Measurements from ENCODE around the gene TINCR.

The TINCR gene

DNA sequence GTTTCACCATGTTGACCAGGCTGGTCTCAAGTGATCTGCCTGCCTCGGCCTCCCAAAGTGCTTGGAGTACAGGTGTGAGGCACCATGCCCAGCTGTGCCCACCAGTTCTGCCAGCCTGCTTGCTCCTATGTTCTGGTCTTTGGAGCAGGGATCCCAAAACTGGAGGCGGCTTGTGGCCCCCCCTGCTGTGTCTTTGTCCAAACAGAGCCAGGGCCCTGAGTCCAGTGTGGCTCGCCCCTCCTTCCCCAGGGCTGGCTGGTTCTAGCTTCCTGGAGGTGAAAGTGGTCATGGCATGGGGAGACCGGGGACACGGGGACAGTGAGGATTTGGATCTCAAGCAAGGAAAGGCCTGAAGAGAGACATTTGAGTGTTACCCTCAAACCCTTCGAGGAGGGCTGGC is 11.5 kb upstream of the TINCR start:
- POLR2A ChIA-PET: interaction anchor here (1.0 kb wide), 1 partner anchor 36 kb away, joined by 3 read pairs; no protein-coding TSS in a partner anchor
- TF ChIP-seq SUZ12 (IDR thresholded peaks at IDR 0.05): no peak
- TF ChIP-seq HDGF (IDR thresholded peaks at IDR 0.05; ENCODE audit: borderline replicate concordance): no peak
- no peak for TF ChIP-seq NFRKB (IDR thresholded peaks at IDR 0.05)
- TF ChIP-seq BHLHE40 (IDR thresholded peaks at IDR 0.05; ENCODE audit: borderline replicate concordance): no peak
- no peak for TF ChIP-seq ELF4 (IDR thresholded peaks at IDR 0.05)
- CTCF ChIA-PET: interaction anchor here (2.8 kb wide), 1 partner anchor 32 kb away, joined by 10 read pairs; no protein-coding TSS in a partner anchor
- no peak for DNase-seq (ENCODE audit: extremely low spot score)

DNA sequence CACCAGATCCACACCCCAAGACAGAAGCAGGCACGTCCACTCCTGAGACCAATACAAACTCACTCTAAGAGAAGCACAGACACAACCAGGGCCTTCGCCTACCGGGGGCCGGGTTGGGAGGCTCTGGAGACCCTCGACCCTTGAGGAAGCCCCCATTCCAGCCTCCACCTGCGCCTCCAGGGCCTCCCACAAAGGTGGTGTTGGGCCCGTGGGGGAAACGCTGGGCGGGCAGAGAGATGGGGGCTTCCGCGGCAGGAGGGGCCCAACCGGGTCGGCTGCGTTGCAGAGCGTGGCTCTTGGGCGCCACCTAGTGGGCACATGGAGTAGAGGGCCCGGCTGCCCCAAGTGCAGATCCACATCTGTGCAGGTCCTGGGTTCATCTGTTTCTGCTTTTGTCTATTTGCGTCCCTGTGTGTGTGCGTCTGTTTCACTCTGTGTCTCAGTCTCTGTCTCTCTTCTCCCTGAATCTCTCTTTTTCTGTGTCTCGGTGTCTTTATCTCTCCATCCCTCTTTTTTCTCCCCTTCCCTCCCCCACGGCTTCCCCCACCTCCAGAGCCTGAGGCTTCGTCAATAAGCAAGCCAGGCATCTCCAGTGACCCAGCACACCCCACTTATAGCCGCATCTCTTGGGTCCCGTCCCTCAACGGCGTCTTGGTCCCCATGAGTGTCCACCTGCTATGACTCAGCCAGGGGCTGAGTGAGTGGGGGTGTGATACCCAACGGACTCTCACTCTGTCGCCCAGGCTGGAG is 10.5 kb upstream of the TINCR start:
- ChIA-PET POLR2A (no interaction called here), CTCF (interaction anchor here (0.6 to 2.8 kb wide), 2 partner anchors 31 to 1036 kb away, joined by 4 to 10 read pairs; no protein-coding TSS in a partner anchor)
- TF ChIP-seq ELF4 (IDR thresholded peaks at IDR 0.05) (no peak), FOXM1 (IDR thresholded peaks at IDR 0.05; ENCODE audit: borderline replicate concordance) (peak; percentile 68; the same call in 1 of the 2 replicates)
- TF ChIP-seq, protein P1, sequence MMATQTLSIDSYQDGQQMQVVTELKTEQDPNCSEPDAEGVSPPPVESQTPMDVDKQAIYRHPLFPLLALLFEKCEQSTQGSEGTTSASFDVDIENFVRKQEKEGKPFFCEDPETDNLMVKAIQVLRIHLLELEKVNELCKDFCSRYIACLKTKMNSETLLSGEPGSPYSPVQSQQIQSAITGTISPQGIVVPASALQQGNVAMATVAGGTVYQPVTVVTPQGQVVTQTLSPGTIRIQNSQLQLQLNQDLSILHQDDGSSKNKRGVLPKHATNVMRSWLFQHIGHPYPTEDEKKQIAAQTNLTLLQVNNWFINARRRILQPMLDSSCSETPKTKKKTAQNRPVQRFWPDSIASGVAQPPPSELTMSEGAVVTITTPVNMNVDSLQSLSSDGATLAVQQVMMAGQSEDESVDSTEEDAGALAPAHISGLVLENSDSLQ (IDR thresholded peaks at IDR 0.05): no peak
- peak; percentile 90 for DNase-seq (ENCODE audit: extremely low spot score)

DNA sequence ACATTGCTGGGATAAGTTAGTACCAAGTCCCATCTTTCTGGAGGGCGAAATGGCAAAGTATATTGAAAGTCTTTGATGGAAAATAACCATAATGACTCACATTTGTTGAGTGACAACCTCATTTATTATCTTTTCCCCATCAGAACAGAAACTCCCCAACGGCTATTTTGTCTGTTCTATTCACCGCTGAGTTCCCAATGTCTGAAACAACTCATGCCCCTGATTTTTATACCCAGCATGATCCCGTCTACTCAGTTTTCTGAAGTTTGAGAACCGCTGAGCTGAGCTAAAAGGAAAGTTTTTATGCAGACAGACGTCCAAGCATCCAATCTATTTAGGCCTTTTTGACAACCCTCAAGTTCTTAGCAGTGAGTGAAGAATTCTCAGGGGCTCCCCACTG is 7.8 kb upstream of the TINCR start:
- no peak for DNase-seq (ENCODE audit: extremely low spot score)
- POLR2A ChIA-PET: no interaction called here
- CTCF ChIA-PET: no interaction called here
- TF ChIP-seq FOXK2 (IDR thresholded peaks at IDR 0.05) (no peak), FOXA1 (IDR thresholded peaks at IDR 0.05) (no peak), BHLHE40 (IDR thresholded peaks at IDR 0.05; ENCODE audit: borderline replicate concordance) (no peak), ELF4 (IDR thresholded peaks at IDR 0.05) (no peak), FOXM1 (IDR thresholded peaks at IDR 0.05; ENCODE audit: borderline replicate concordance) (no peak)

DNA sequence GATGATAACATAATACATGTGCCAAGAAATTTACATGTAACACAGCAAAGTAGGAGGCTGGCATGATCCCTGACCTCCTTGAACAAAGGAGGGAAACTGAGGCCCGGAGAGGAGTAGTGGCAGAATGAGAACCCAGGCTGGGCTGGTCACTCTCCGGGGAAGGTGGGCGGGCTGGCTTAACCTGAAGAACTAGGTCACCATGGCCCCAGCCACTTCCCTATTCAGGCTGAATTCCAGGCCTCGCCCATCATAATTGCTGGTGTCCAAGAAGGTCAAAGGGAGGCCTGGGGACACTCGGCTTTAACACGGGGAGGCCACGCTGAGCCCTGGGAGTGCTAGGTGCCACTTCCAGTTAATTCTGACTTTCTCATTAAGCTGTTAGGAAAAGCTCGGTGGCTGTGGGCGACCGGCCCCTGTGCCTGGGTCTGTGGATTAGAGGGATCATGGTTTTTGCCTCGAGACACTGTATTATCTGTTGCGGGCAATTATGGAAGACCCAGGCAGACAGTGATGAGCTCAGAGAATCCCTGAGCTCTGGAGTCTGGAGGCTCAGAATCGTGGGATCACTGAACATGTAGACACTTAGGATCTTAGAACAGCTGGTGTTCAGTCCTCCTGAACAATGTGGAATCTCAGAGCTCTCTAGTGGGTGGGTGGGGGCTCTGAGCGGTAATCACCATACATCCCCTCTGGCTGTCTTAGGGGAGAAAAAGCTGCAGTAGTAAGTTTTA is 5.0 kb upstream of the TINCR start:
- ChIA-PET CTCF (interaction anchor here (0.5 to 1.6 kb wide), 3 partner anchors 9 to 261 kb away, joined by 3 to 5 read pairs (median 3); no protein-coding TSS in a partner anchor), POLR2A (no interaction called here)
- TF ChIP-seq LEF1 (IDR thresholded peaks at IDR 0.05; ENCODE audit: borderline replicate concordance) (no peak), FOXM1 (IDR thresholded peaks at IDR 0.05; ENCODE audit: borderline replicate concordance) (no peak), ZNF384 (IDR thresholded peaks at IDR 0.05) (no peak), BHLHE40 (IDR thresholded peaks at IDR 0.05; ENCODE audit: borderline replicate concordance) (no peak)
- DNase-seq (ENCODE audit: extremely low spot score): no peak

DNA sequence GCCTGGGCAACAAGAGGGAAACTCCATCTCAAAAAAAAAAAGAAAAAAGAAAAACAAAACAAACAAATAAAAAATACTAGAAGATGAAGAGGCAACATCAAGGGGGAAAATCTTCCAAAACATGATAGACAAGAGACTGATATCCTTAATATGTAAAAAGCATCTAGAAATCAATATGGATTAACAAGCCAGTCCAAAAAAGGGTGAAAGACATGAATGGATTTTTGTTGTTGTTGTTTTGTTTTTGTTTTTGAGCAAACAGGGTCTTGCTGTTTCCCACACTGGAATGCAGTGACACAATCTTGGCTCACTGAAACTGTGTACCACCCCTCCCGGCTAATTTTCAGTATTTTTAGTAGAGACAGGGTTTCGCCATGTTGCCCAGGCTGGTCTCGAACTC is 4.0 kb upstream of the TINCR start:
- DNase-seq (ENCODE audit: extremely low spot score): no peak
- CTCF ChIA-PET: interaction anchor here (1.6 kb wide), 1 partner anchor 8 kb away, joined by 3 read pairs; no protein-coding TSS in a partner anchor
- POLR2A ChIA-PET: no interaction called here
- TF ChIP-seq NFRKB (IDR thresholded peaks at IDR 0.05): no peak
- no peak for TF ChIP-seq TARDBP (IDR thresholded peaks at IDR 0.05)
- no peak for TF ChIP-seq L3MBTL2 (conservative IDR thresholded peaks at IDR 0.05)

DNA sequence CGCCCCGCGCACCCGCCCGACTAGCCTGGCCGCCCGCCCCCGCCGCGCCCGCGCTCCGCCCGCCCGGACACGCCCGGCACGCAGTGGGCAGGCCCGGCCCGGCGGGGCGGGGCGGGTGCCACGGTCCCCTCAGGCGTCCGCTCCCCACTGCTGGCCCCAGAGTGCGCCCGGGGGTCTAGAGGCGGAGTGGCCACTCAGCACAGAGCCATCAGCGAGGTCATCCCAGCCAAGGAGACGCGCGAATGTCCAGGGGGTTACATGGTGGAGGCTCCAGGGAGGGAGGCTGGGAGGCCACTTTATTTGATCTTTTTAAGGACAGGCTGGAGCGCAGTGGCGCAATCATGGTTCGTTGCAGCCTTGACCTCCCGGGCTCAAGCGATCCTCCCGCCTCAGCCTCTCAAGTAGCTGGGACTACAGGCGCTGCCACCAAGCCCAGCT is 236 bp upstream of the TINCR start:
- TF ChIP-seq FOXK2 (IDR thresholded peaks at IDR 0.05): no peak
- no peak for TF ChIP-seq LEF1 (IDR thresholded peaks at IDR 0.05; ENCODE audit: borderline replicate concordance)
- TF ChIP-seq L3MBTL2 (conservative IDR thresholded peaks at IDR 0.05): no peak
- TF ChIP-seq ELF4 (IDR thresholded peaks at IDR 0.05): no peak
- no peak for TF ChIP-seq FOXM1 (IDR thresholded peaks at IDR 0.05; ENCODE audit: borderline replicate concordance)
- TF ChIP-seq ARNT (IDR thresholded peaks at IDR 0.05): no peak
- TF ChIP-seq SUZ12 (IDR thresholded peaks at IDR 0.05): no peak
- no peak for TF ChIP-seq BHLHE40 (IDR thresholded peaks at IDR 0.05; ENCODE audit: borderline replicate concordance)
- no peak for TF ChIP-seq HDGF (IDR thresholded peaks at IDR 0.05; ENCODE audit: borderline replicate concordance)
- TF ChIP-seq CTBP1 (IDR thresholded peaks at IDR 0.05; ENCODE audit: borderline replicate concordance): no peak
- TF ChIP-seq TARDBP (IDR thresholded peaks at IDR 0.05): no peak
- no peak for TF ChIP-seq FOXA1 (IDR thresholded peaks at IDR 0.05)
- TF ChIP-seq NFRKB (IDR thresholded peaks at IDR 0.05): no peak
- TF ChIP-seq SP1 (IDR thresholded peaks at IDR 0.05): no peak
- no peak for TF ChIP-seq ZNF384 (IDR thresholded peaks at IDR 0.05)
- TF ChIP-seq, protein P1 (IDR thresholded peaks at IDR 0.05): no peak
- ChIA-PET CTCF (no interaction called here), POLR2A (no interaction called here)
- no peak for DNase-seq (ENCODE audit: extremely low spot score)

DNA sequence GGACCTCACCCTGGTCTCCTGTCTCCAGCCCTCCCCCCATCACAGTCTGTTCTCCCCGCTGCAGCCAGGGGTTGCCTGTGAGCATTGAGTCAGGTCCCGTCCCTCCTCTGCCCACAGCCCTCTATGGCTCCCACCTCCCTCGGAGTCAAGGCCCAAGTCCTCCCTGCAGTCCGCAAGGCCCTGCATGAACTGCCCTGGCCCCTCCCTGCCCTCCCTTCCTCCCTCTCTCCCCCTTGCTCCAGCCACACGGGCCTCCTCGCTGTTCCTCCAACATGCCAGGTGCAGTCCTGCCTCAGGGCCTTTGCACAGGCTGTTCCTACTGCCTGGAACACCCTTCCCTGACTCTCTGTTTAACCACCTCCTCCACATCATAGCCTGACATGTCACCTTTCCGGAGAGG is 2.8 kb downstream of the TINCR start:
- DNase-seq (ENCODE audit: extremely low spot score): no peak
- CTCF ChIA-PET: no interaction called here
- POLR2A ChIA-PET: interaction anchor here (0.7 kb wide), 1 partner anchor 17 kb away, joined by 3 read pairs; no protein-coding TSS in a partner anchor
- TF ChIP-seq FOXM1 (IDR thresholded peaks at IDR 0.05; ENCODE audit: borderline replicate concordance): no peak
- TF ChIP-seq TARDBP (IDR thresholded peaks at IDR 0.05): no peak
- no peak for TF ChIP-seq ELF4 (IDR thresholded peaks at IDR 0.05)
- TF ChIP-seq CTBP1 (IDR thresholded peaks at IDR 0.05; ENCODE audit: borderline replicate concordance): no peak
- no peak for TF ChIP-seq SP1 (IDR thresholded peaks at IDR 0.05)
- no peak for TF ChIP-seq L3MBTL2 (conservative IDR thresholded peaks at IDR 0.05)
- TF ChIP-seq ARNT (IDR thresholded peaks at IDR 0.05): no peak
- TF ChIP-seq BHLHE40 (IDR thresholded peaks at IDR 0.05; ENCODE audit: borderline replicate concordance): no peak
- no peak for TF ChIP-seq ZNF384 (IDR thresholded peaks at IDR 0.05)
- TF ChIP-seq FOXK2 (IDR thresholded peaks at IDR 0.05): no peak
- TF ChIP-seq SUZ12 (IDR thresholded peaks at IDR 0.05): no peak
- TF ChIP-seq, protein P1 (IDR thresholded peaks at IDR 0.05): no peak

All from HEK293T (cell line).